HepG2 (cell line): ENCODE data around the gene CRNN. TPM values are rescaled to one million over a fixed set of nuclear protein-coding genes. Genes with fewer than 3 reads are reported as not detected.

Source experiments
- ATAC-seq: fragments of 200-7000 bp; cut with Tn5 transposase; 3 replicates; pipeline ENCODE4 v1.9.1; 2020; ENCODE audit warnings: mild to moderate bottlenecking, moderate library complexity
- BruUV-seq: library from RNA; stranded (reverse); fragments of 400-500 nt; replicated peaks from 2 replicates; lab custom pipeline; 2021; lab: Mats Ljungman, UMichigan
- CTCF ChIA-PET: fragments of 300-600 bp; formaldehyde crosslinking; extraction: SDS; loops from one replicate; lab custom pipeline; 2021; ENCODE audit warnings: low total read pairs, inconsistent platforms, low intra/inter-chr PET ratio; lab: Yijun Ruan, JAX
- POLR2A ChIA-PET: fragments of 350-600 bp; sonication (Branson Sonifier 250); formaldehyde crosslinking; loops from one replicate; lab custom pipeline; 2020; ENCODE audit warnings: antibody characterized with exemption, inconsistent platforms; lab: Yijun Ruan, JAX
- DNase-seq: peaks from one replicate; pipeline ENCODE4 v3.0.0-alpha.2; 2015; ENCODE audit warnings: low spot score
- FAIRE-seq: peaks from 3 replicates; lab custom pipeline; 2011; peaks lifted over from hg19 to GRCh38; lab: Jason Lieb, UNC
- H2AFZ ChIP-seq: one replicate; pipeline ENCODE4 v1.6.1; 2011; ENCODE audit warnings: low read length, inconsistent platforms
- H3K27ac ChIP-seq: fragments of 300-600 bp; 3 replicates; pipeline ENCODE4 v1.8.0; 2011; ENCODE audit warnings: mixed run types, mild to moderate bottlenecking, mixed read lengths, low read length, inconsistent platforms; ENCODE audit not compliant: insufficient read depth; ENCODE audit errors: extremely low read length
- H3K27me3 ChIP-seq, 2 experiments: fragments of 200-600 bp in 1 of 2; 2 replicates in 1 of 2; 3 replicates in 1 of 2; pipeline versions ENCODE4 v1.6.0 to v1.8.0; 2011; ENCODE audit warnings: low read length in 2 of 2, mild to moderate bottlenecking in 2 of 2, moderate library complexity in 2 of 2, inconsistent platforms in 1 of 2; ENCODE audit not compliant: insufficient read depth in 2 of 2, control insufficient read depth in 1 of 2
- H3K36me3 ChIP-seq, 2 experiments: fragments of 200-600 bp in 1 of 2; replicated peaks in 1 of 2; 2 replicates in 1 of 2; 3 replicates in 1 of 2; pipeline versions ENCODE4 v1.5.1 to v1.8.0; 2011; ENCODE audit warnings: low read length in 2 of 2, inconsistent platforms in 1 of 2; ENCODE audit not compliant: insufficient read depth in 2 of 2, control insufficient read depth in 1 of 2
- H3K4me1 ChIP-seq: 2 replicates; pipeline ENCODE4 v1.5.1; 2012; ENCODE audit warnings: low read length, inconsistent platforms; ENCODE audit not compliant: insufficient read depth
- H3K4me2 ChIP-seq: 2 replicates; pipeline ENCODE4 v1.6.0; 2011; ENCODE audit warnings: low read depth, low read length, inconsistent platforms
- H3K4me3 ChIP-seq, 3 experiments: fragments of 200-600 bp in 1 of 3; sonication (generic), shearing (Covaris generic) in 1 of 3; replicated peaks in 1 of 3; 2 replicates each; pipeline ENCODE4 v1.5.1; 2011 to 2016; ENCODE audit warnings: low read length in 3 of 3, inconsistent platforms in 2 of 3, low read depth in 2 of 3, mild to moderate bottlenecking in 2 of 3, control low read depth in 1 of 3, mixed read lengths in 1 of 3; ENCODE audit not compliant: insufficient read depth in 1 of 3
- H3K79me2 ChIP-seq: one replicate; pipeline ENCODE4 v1.6.1; 2011; ENCODE audit warnings: low read length, inconsistent platforms; ENCODE audit not compliant: insufficient read depth
- H3K9ac ChIP-seq: 2 replicates; pipeline ENCODE4 v1.6.0; 2011; ENCODE audit warnings: mild to moderate bottlenecking, low read depth, low read length, inconsistent platforms; ENCODE audit not compliant: insufficient read depth
- H3K9me3 ChIP-seq: 2 replicates; pipeline ENCODE4 v1.5.1; 2012; ENCODE audit warnings: mild to moderate bottlenecking, low read length
- H4K20me1 ChIP-seq: 2 replicates; pipeline ENCODE4 v1.6.0; 2011; ENCODE audit warnings: inconsistent platforms, mild to moderate bottlenecking, low read length, moderate library complexity; ENCODE audit not compliant: insufficient read depth
- ESRRA ChIP-seq: sonication (generic); formaldehyde crosslinking; IDR thresholded peaks from 2 replicates; pipeline ENCODE4 v1.5.1; 2020; ENCODE audit warnings: mild to moderate bottlenecking, low read depth, missing genetic modification reagents
- SMAD3 ChIP-seq: sonication (generic); formaldehyde crosslinking; IDR thresholded peaks from 2 replicates; pipeline ENCODE4 v1.4.0; 2020; ENCODE audit warnings: missing genetic modification reagents
- SMC3 ChIP-seq: IDR thresholded peaks from 2 replicates; pipeline ENCODE4 v1.6.1; 2011; ENCODE audit warnings: low read length, improper control_type of control experiment
- SPEN ChIP-seq: sonication (generic); formaldehyde crosslinking; IDR thresholded peaks from 2 replicates; pipeline ENCODE4 v1.5.1; 2020; ENCODE audit warnings: low read depth, mild to moderate bottlenecking, missing genetic modification reagents
- ZBTB7A ChIP-seq: sonication (generic); formaldehyde crosslinking; IDR thresholded peaks from 2 replicates; pipeline ENCODE4 v1.8.0; 2022; ENCODE audit warnings: mild to moderate bottlenecking, missing genetic modification reagents
- ZNF577 ChIP-seq: sonication (generic); formaldehyde crosslinking; IDR thresholded peaks from 2 replicates; pipeline ENCODE4 v1.4.0; 2020; ENCODE audit warnings: mild to moderate bottlenecking, low read depth, missing genetic modification reagents, borderline replicate concordance
- WGBS: methylation state at CpG from one replicate; pipeline ENCODE4 v1.1.6; 2017; ENCODE audit warnings: low lambda C conversion rate; 5-methylcytosine and 5-hydroxymethylcytosine counted together
- in situ Hi-C: cut with HindIII; loops from 2 replicates; pipeline ENCODE4 v1.10.0; 2017; ENCODE audit warnings: low pct_unique_long_range_greater_than_20kb; ENCODE audit not compliant: extremely low pct_ligation_motif_present
- intact Hi-C: fragments of 100-400 bp; cut with micrococcal nuclease; formaldehyde crosslinking; loops from one replicate; pipeline ENCODE4 v1.10.0; 2022; ENCODE audit not compliant: unreplicated experiment
- polyA plus RNA-seq, 8 experiments: library from polyadenylated mRNA; depleted of rRNA in 3 of 8; stranded (reverse) in 7 of 8; unstranded in 1 of 8; fragments of >200 nt; fragmentation: Illumina TruSeq in 4 of 8; extraction: Trizol in 4 of 8; gene quantifications; 2 replicates each; pipeline versions ENCODE4 v1.2.1 to v1.2.3, GENCODE V29; 2011 to 2016; ENCODE audit warnings: low read depth in 4 of 8, missing spikeins in 1 of 8, mixed read lengths in 1 of 8; ENCODE audit not compliant: insufficient read depth in 1 of 8
- total RNA-seq, 5 experiments: library from RNA; depleted of rRNA; stranded (reverse); fragments of >200 nt; fragmentation: Illumina TruSeq; extraction: Trizol; gene quantifications; 2 replicates each; pipeline ENCODE4 v1.2.3, GENCODE V29; 2016; ENCODE audit warnings: low read depth in 1 of 5
- TF ChIP-seq, protein P1 (sequence below): sonication (generic); formaldehyde crosslinking; IDR thresholded peaks from 2 replicates; pipeline ENCODE4 v1.4.0; 2020; ENCODE audit warnings: missing genetic modification reagents

Gene CRNN
- total and polyA plus RNA-seq, 2 of the 13 experiments (the other 11 are each of a cell fraction or from before 2014, with no cell fraction given) = not detected

DNA sequence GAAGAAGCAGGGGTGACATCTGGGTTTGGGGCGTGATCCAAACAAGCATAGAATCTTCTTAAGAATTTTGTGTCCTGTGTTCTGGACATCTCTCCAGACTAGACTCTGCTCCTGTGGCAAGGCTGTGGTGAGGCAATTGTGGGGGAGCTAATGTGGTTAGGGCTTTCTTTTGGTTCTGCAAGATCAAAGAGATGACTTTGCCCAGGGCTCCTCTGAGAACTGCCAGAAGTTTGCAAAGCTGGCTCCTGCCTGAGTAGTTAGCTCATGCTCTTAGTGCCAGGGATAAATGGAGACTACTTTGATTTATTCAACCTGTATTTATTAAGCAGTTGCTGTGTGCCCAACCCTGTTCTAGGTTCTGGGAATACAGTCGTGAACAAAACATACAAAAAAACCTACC lies 34.0 kb upstream of the CRNN start:
- no peak overlapping the region for H3K4me3 ChIP-seq
- no peak overlapping the region for H3K4me2 ChIP-seq
- DNase-seq = no peak
- no peak overlapping the region for H3K27ac ChIP-seq
- H3K36me3 ChIP-seq = no peaks in the 10 kb centered on the region
- ATAC-seq = no peak
- no peaks in the 10 kb centered on the region for H4K20me1 ChIP-seq
- no peak for TF ChIP-seq ESRRA (CRISPR knock-in tag)
- H3K9ac ChIP-seq = no peak overlapping the region
- H3K27me3 ChIP-seq = no peaks in the 10 kb centered on the region
- intact Hi-C loops = no loop called here
- H3K79me2 ChIP-seq = no peaks in the 10 kb centered on the region
- H3K4me1 ChIP-seq = no peaks in the 10 kb centered on the region
- WGBS = 0% methylated on average over 2 of the region's 2 CpGs
- BruUV-seq = no TSS peak
- CTCF ChIA-PET = no interaction called here
- no peaks in the 10 kb centered on the region for H3K9me3 ChIP-seq
- in situ Hi-C loops = loop anchor here (5.0 to 10.0 kb wide), 3 partner anchors 41 to 393 kb away; no protein-coding TSS in a partner anchor
- FAIRE-seq = no peak
- POLR2A ChIA-PET = no interaction called here
- no peak overlapping the region for H2AFZ ChIP-seq

DNA sequence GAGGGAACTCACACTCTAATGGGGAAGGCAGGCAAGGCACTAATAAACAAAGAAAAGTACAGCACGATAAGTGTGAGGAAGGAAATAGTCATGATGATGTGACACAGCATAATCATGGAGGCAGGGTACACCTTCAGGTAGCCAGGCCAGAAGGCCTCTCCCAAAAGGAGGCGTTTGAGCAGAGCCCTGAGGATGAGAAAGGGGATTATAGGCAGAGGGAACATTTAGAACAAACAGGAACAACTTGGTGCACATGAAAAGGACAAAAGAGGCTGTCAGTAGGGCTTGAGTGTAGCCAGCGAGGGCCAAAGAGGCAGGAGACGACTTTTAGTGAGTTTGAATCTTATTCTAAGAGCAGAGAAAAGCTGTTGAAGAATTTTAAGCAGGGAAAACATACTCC lies 33.4 kb upstream of the CRNN start:
- Histone ChIP-seq H3K9me3 (no peaks in the 10 kb centered on the region), H3K4me3 (no peak overlapping the region), H3K9ac (no peak overlapping the region), H3K4me1 (no peaks in the 10 kb centered on the region)
- no peak for FAIRE-seq
- in situ Hi-C loops = loop anchor here (5.0 to 10.0 kb wide), 3 partner anchors 40 to 393 kb away; no protein-coding TSS in a partner anchor
- POLR2A ChIA-PET = no interaction called here
- 0% methylated on average over 4 of the region's 4 CpGs for WGBS
- TF ChIP-seq, protein P1, sequence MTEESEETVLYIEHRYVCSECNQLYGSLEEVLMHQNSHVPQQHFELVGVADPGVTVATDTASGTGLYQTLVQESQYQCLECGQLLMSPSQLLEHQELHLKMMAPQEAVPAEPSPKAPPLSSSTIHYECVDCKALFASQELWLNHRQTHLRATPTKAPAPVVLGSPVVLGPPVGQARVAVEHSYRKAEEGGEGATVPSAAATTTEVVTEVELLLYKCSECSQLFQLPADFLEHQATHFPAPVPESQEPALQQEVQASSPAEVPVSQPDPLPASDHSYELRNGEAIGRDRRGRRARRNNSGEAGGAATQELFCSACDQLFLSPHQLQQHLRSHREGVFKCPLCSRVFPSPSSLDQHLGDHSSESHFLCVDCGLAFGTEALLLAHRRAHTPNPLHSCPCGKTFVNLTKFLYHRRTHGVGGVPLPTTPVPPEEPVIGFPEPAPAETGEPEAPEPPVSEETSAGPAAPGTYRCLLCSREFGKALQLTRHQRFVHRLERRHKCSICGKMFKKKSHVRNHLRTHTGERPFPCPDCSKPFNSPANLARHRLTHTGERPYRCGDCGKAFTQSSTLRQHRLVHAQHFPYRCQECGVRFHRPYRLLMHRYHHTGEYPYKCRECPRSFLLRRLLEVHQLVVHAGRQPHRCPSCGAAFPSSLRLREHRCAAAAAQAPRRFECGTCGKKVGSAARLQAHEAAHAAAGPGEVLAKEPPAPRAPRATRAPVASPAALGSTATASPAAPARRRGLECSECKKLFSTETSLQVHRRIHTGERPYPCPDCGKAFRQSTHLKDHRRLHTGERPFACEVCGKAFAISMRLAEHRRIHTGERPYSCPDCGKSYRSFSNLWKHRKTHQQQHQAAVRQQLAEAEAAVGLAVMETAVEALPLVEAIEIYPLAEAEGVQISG (CRISPR knock-in tag) = no peak
- TF ChIP-seq SMC3 (no peak), SMAD3 (CRISPR knock-in tag) (no peak), ZBTB7A (CRISPR knock-in tag) (no peak), ZNF577 (CRISPR knock-in tag) (no peak), SPEN (CRISPR knock-in tag) (no peak)
- TF ChIP-seq, all 625 proteins: peak for 0
- no peak overlapping the region for H2AFZ ChIP-seq
- no peaks in the 10 kb centered on the region for H3K36me3 ChIP-seq
- CTCF ChIA-PET = no interaction called here
- no TSS peak for BruUV-seq
- no peaks in the 10 kb centered on the region for H3K79me2 ChIP-seq
- H3K27ac ChIP-seq = no peak overlapping the region
- H3K27me3 ChIP-seq = no peaks in the 10 kb centered on the region
- DNase-seq = no peak
- no peak overlapping the region for H3K4me2 ChIP-seq
- no peak for ATAC-seq
- intact Hi-C loops = no loop called here
- no peaks in the 10 kb centered on the region for H4K20me1 ChIP-seq
